ENCODE results near the gene LAMTOR4. TPM values are rescaled to one million over a fixed set of nuclear protein-coding genes. Genes with fewer than 3 reads are reported as not detected.

Gene LAMTOR4
- total and polyA plus RNA-seq, 2 of the 13 experiments (the other 11 are each of a cell fraction or from before 2014, with no cell fraction given): 115 to 118 TPM

DNA sequence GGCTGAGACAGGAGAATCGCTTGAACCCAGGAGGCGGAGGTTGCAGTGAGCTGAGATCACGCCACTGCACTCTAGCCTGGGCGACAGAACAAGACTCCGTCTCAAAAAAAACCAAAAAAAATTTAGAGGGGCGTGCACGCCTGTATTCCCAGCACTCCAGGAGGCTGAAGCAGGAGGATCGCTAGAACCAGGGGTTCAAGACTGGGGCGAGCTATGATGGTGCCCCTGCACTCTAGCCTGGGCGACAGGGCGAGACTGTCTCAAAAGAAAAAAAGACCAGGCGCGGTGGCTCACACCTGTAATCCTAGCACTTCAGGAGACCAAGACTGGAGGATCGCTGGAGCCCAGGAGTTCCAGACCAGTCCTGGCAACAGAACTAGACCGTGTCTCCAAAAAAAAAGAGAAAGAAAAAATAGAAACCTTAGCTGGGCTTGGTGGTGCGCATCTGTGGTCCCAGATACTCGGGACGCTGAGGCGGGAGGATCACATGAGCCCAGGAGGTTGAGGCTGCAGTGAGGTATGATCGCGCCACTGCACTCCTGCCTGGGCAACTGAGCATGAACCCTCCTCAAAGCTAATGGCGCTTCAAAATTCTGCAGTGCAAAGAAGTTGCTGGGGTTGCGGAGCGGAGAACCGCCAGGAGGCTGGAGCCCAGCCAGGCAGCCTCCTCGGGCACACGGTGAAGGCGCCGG lies 22.3 kb upstream of the LAMTOR4 start (continued):
- TF ChIP-seq RERE (CRISPR knock-in tag; IDR thresholded peaks at IDR 0.05; ENCODE audit: low read depth) (no peak), CENPX (CRISPR knock-in tag; IDR thresholded peaks at IDR 0.05) (no peak), ZNF781 (CRISPR knock-in tag; IDR thresholded peaks at IDR 0.05; ENCODE audit: borderline replicate concordance, not compliant biosample characterization) (no peak), U2AF2 (IDR thresholded peaks at IDR 0.05; ENCODE audit: low read depth, low read length) (0 out of 2 replicates have a peak, but pooled peaks have one; percentile 51), ZNF776 (CRISPR knock-in tag; IDR thresholded peaks at IDR 0.05) (no peak), ZNF550 (CRISPR knock-in tag; IDR thresholded peaks at IDR 0.05; ENCODE audit: borderline replicate concordance) (no peak), RNF2 (conservative IDR thresholded peaks at IDR 0.05; ENCODE audit: low read depth) (no peak), HOXD1 (CRISPR knock-in tag; IDR thresholded peaks at IDR 0.05) (no peak), ZNF441 (CRISPR knock-in tag; IDR thresholded peaks at IDR 0.05; ENCODE audit: borderline replicate concordance) (peak; percentile 64; the same call in 1 of the 2 replicates), HNF1A (IDR thresholded peaks at IDR 0.05; ENCODE audit: low read depth) (no peak), HNF1A (CRISPR knock-in tag; IDR thresholded peaks at IDR 0.05; ENCODE audit: borderline replicate concordance) (0 out of 2 replicates have a peak, but pooled peaks have one; percentile 9), ZNF24 (IDR thresholded peaks at IDR 0.05) (no peak), SATB2 (CRISPR knock-in tag; IDR thresholded peaks at IDR 0.05) (no peak), ERF (CRISPR knock-in tag; IDR thresholded peaks at IDR 0.05) (no peak; the same call in 1 of the 2 replicates), ZSCAN25 (CRISPR knock-in tag; IDR thresholded peaks at IDR 0.05) (0 out of 2 replicates have a peak, but pooled peaks have one; percentile 2), ZZZ3 (CRISPR knock-in tag; IDR thresholded peaks at IDR 0.05; ENCODE audit: borderline replicate concordance) (no peak), ZNF672 (CRISPR knock-in tag; IDR thresholded peaks at IDR 0.05) (no peak), TAF1 (CRISPR knock-in tag; IDR thresholded peaks at IDR 0.05) (no peak; the same call in 1 of the 2 replicates), SRSF1 (optimal IDR thresholded peaks at IDR 0.05; ENCODE audit: low read depth, low read length) (no peak), DPF2 (CRISPR knock-in tag; IDR thresholded peaks at IDR 0.05; ENCODE audit: borderline replicate concordance, low read depth) (no peak)
